Neuronal stem cell (in vitro differentiated cells): ENCODE measurements around the gene EPS15.

Source experiments
- DNase-seq: peaks from one replicate; pipeline ENCODE4 v3.0.0-alpha.2; 2013; ENCODE audit warnings: low spot score
- H2AFZ ChIP-seq: one replicate; pipeline ENCODE4 v1.6.1; 2013; ENCODE audit warnings: mild to moderate bottlenecking, low read length, inconsistent platforms
- H2AK5ac ChIP-seq: 2 replicates; pipeline ENCODE4 v1.6.1; 2013; ENCODE audit warnings: low read depth, mild to moderate bottlenecking, inconsistent platforms, low read length, moderate library complexity, mixed read lengths
- H2BK120ac ChIP-seq: 2 replicates; pipeline ENCODE4 v1.6.1; 2013; ENCODE audit warnings: low read depth, mild to moderate bottlenecking, inconsistent platforms, low read length, moderate library complexity, mixed read lengths
- H2BK12ac ChIP-seq: one replicate; pipeline ENCODE4 v1.6.1; 2013; ENCODE audit warnings: low read length, inconsistent platforms
- H2BK15ac ChIP-seq: 2 replicates; pipeline ENCODE4 v1.6.1; 2013; ENCODE audit warnings: mild to moderate bottlenecking, low read length, inconsistent platforms, mixed read lengths
- H2BK5ac ChIP-seq: one replicate; pipeline ENCODE4 v1.6.1; 2013; ENCODE audit warnings: inconsistent platforms, mild to moderate bottlenecking, low read length, moderate library complexity
- H3K14ac ChIP-seq: one replicate; pipeline ENCODE4 v1.6.1; 2013; ENCODE audit warnings: low read length, inconsistent platforms
- H3K18ac ChIP-seq: 2 replicates; pipeline ENCODE4 v1.6.1; 2013; ENCODE audit warnings: low read length, inconsistent platforms
- H3K23ac ChIP-seq: 2 replicates; pipeline ENCODE4 v1.6.1; 2013; ENCODE audit warnings: low read depth, mild to moderate bottlenecking, mixed read lengths, low read length, inconsistent platforms; ENCODE audit not compliant: poor library complexity
- H3K27ac ChIP-seq: replicated peaks from 3 replicates; pipeline ENCODE4 v1.5.1; 2013; ENCODE audit warnings: low read length, inconsistent platforms
- H3K27me3 ChIP-seq, 3 experiments: 2 replicates each; pipeline ENCODE4 v1.6.1; 2013; ENCODE audit warnings: low read length in 3 of 3, mild to moderate bottlenecking in 2 of 3, inconsistent platforms in 1 of 3, low read depth in 1 of 3, mixed read lengths in 1 of 3, moderate library complexity in 1 of 3; ENCODE audit not compliant: control insufficient read depth in 3 of 3, insufficient read depth in 3 of 3
- H3K36me3 ChIP-seq, 2 donors: replicated peaks in 1 of 2; 2 replicates each; pipeline ENCODE4 v1.6.1; 2013; ENCODE audit warnings: low read length in 2 of 2; ENCODE audit not compliant: control insufficient read depth in 2 of 2, insufficient read depth in 2 of 2
- H3K4ac ChIP-seq: 2 replicates; pipeline ENCODE4 v1.6.1; 2013; ENCODE audit warnings: inconsistent platforms, mild to moderate bottlenecking, low read length, moderate library complexity
- H3K4me1 ChIP-seq, 2 donors: 1 replicate in 1 of 2; 2 replicates in 1 of 2; pipeline ENCODE4 v1.6.1; 2013; ENCODE audit warnings: low read length in 2 of 2, low read depth in 1 of 2; ENCODE audit not compliant: control insufficient read depth in 2 of 2, insufficient read depth in 1 of 2
- H3K4me2 ChIP-seq: one replicate; pipeline ENCODE4 v1.6.1; 2013; ENCODE audit warnings: mild to moderate bottlenecking, low read length, inconsistent platforms; ENCODE audit not compliant: insufficient read depth, poor library complexity, severe bottlenecking
- H3K4me3 ChIP-seq, 2 donors: 2 replicates each; pipeline ENCODE4 v1.5.1; 2013; ENCODE audit warnings: low read length in 2 of 2, mild to moderate bottlenecking in 2 of 2, inconsistent platforms in 1 of 2, moderate library complexity in 1 of 2
- H3K79me1 ChIP-seq: one replicate; pipeline ENCODE4 v1.6.1; 2013; ENCODE audit warnings: low read depth, mild to moderate bottlenecking, inconsistent platforms, low read length, moderate library complexity
- H3K9ac ChIP-seq: one replicate; pipeline ENCODE4 v1.6.1; 2013; ENCODE audit warnings: mild to moderate bottlenecking, low read depth, low read length, inconsistent platforms; ENCODE audit not compliant: poor library complexity
- H3K9me3 ChIP-seq, 2 donors: replicated peaks in 1 of 2; 2 replicates each; pipeline versions ENCODE3 to v1.6.1; 2013; ENCODE audit warnings: low read length in 2 of 2, mild to moderate bottlenecking in 2 of 2, inconsistent platforms in 1 of 2, low read depth in 1 of 2, mixed read lengths in 1 of 2, moderate library complexity in 1 of 2; ENCODE audit not compliant: control insufficient read depth in 2 of 2, insufficient read depth in 1 of 2
- H4K8ac ChIP-seq: one replicate; pipeline ENCODE4 v1.6.1; 2013; ENCODE audit warnings: low read depth, mild to moderate bottlenecking, inconsistent platforms, low read length, moderate library complexity
- H4K91ac ChIP-seq: one replicate; pipeline ENCODE4 v1.6.1; 2013; ENCODE audit warnings: low read length, low read depth, mild to moderate bottlenecking, inconsistent platforms; ENCODE audit not compliant: poor library complexity
- WGBS, 2 donors: extraction: QIAGEN DNeasy Blood & Tissue Kit; methylation state at CpG; one replicate each; pipeline ENCODE4 v1.1.7; 2013; ENCODE audit warnings: missing lambda C conversion rate in 2 of 2, mixed read lengths in 1 of 2; ENCODE audit not compliant: insufficient read length in 2 of 2, insufficient replicate concordance in 1 of 2; ENCODE audit errors: extremely low coverage in 2 of 2; 5-methylcytosine and 5-hydroxymethylcytosine counted together

Gene EPS15

GRCh38 chr1:51543858-51544257, 24.8 kb upstream of the EPS15 start:
- H2BK15ac ChIP-seq: no peak overlapping the region
- no peaks in the 10 kb centered on the region for H3K36me3 ChIP-seq
- DNase-seq: no peak
- no peak overlapping the region for H4K8ac ChIP-seq
- H3K4me2 ChIP-seq: no peak overlapping the region
- H3K18ac ChIP-seq: no peak overlapping the region
- H3K4me3 ChIP-seq: no peak overlapping the region
- H2BK120ac ChIP-seq: no peak overlapping the region
- no peak overlapping the region for H3K4ac ChIP-seq
- no CpG with 5 or more reads among the region's 2 CpGs for WGBS, 2 donors
- H4K91ac ChIP-seq: no peak overlapping the region
- H2AK5ac ChIP-seq: no peak overlapping the region
- H3K27ac ChIP-seq: no peak overlapping the region
- H3K4me1 ChIP-seq: no peaks in the 10 kb centered on the region
- H2BK5ac ChIP-seq: no peak overlapping the region
- H3K23ac ChIP-seq: no peak overlapping the region
- H3K14ac ChIP-seq: no peak overlapping the region
- H3K9me3 ChIP-seq: no peaks in the 10 kb centered on the region
- no peak overlapping the region for H3K9ac ChIP-seq
- H3K79me1 ChIP-seq: no peaks in the 10 kb centered on the region
- H2AFZ ChIP-seq: no peak overlapping the region
- no peaks in the 10 kb centered on the region for H3K27me3 ChIP-seq
- H2BK12ac ChIP-seq: no peak overlapping the region

- Histone ChIP-seq H3K27me3 (no peaks in the 10 kb centered on the region), H3K23ac (no peak overlapping the region), H3K4ac (no peak overlapping the region), H2BK5ac (no peak overlapping the region), H2AFZ (no peak overlapping the region), H4K8ac (no peak overlapping the region), H3K9ac (no peak overlapping the region), H3K36me3 (no peaks in the 10 kb centered on the region), H4K91ac (no peak overlapping the region), H3K27ac (no peak overlapping the region), H3K4me2 (no peak overlapping the region), H2BK15ac (no peak overlapping the region), H3K79me1 (no peaks in the 10 kb centered on the region), H3K18ac (no peak overlapping the region), H3K4me3 (no peak overlapping the region), H3K4me1 (no peaks in the 10 kb centered on the region), H2BK12ac (no peak overlapping the region), H3K14ac (no peak overlapping the region), H2BK120ac (no peak overlapping the region), H2AK5ac (no peak overlapping the region), H3K9me3 (no peaks in the 10 kb centered on the region)
- no peak for DNase-seq
- WGBS, 2 donors: no CpG with 5 or more reads among the region's 4 CpGs
These were observed 23.3 kb upstream of the EPS15 start for GRCh38 chr1:51542158-51542953.

- Histone ChIP-seq H3K4me1 (no peaks in the 10 kb centered on the region), H2BK5ac (no peak overlapping the region), H3K27me3 (no peaks in the 10 kb centered on the region), H3K9me3 (no peaks in the 10 kb centered on the region), H4K91ac (no peak overlapping the region), H3K27ac (no peak overlapping the region), H2BK120ac (no peak overlapping the region), H2BK15ac (no peak overlapping the region), H3K23ac (no peak overlapping the region), H3K9ac (no peak overlapping the region), H2BK12ac (no peak overlapping the region), H3K36me3 (no peaks in the 10 kb centered on the region), H3K4ac (no peak overlapping the region), H2AK5ac (no peak overlapping the region), H3K4me3 (no peak overlapping the region), H4K8ac (no peak overlapping the region), H2AFZ (no peak overlapping the region), H3K14ac (no peak overlapping the region), H3K4me2 (no peak overlapping the region), H3K18ac (no peak overlapping the region), H3K79me1 (no peaks in the 10 kb centered on the region)
- DNase-seq: no peak
- WGBS, 2 donors: no CpG with 5 or more reads among the region's 2 CpGs
These were observed 22.4 kb upstream of the EPS15 start for GRCh38 chr1:51541313-51542050.

- H2BK5ac ChIP-seq: no peak overlapping the region
- no peak for DNase-seq
- H3K79me1 ChIP-seq: no peaks in the 10 kb centered on the region
- H3K9ac ChIP-seq: no peak overlapping the region
- H3K18ac ChIP-seq: no peak overlapping the region
- no peak overlapping the region for H3K14ac ChIP-seq
- no peak overlapping the region for H2BK12ac ChIP-seq
- no peak overlapping the region for H3K4me2 ChIP-seq
- no peak overlapping the region for H4K91ac ChIP-seq
- no peak overlapping the region for H3K4me3 ChIP-seq
- H3K4me1 ChIP-seq: peaks cover 2 to 4% of the 10 kb centered on the region in 2 donors
- H2AK5ac ChIP-seq: no peak overlapping the region
- no peak overlapping the region for H4K8ac ChIP-seq
- no peak overlapping the region for H3K27ac ChIP-seq
- no peak overlapping the region for H3K4ac ChIP-seq
- no peaks in the 10 kb centered on the region for H3K9me3 ChIP-seq
- H3K23ac ChIP-seq: no peak overlapping the region
- no peak overlapping the region for H2BK120ac ChIP-seq
- H3K27me3 ChIP-seq: peaks cover 0 to 1% (median 0%) of the 10 kb centered on the region in 3 experiments
- no peak overlapping the region for H2BK15ac ChIP-seq
- WGBS, 2 donors: no CpG with 5 or more reads among the region's 1 CpG
- H2AFZ ChIP-seq: no peak overlapping the region
- H3K36me3 ChIP-seq: no peaks in the 10 kb centered on the region
These were observed 18.5 kb upstream of the EPS15 start for GRCh38 chr1:51537568-51537967.
